CD4-positive, alpha-beta T cell treated with Interleukin-4 for 1 hour (primary cell): ENCODE data around the gene SPP1.
"Not testable (repeated sequence)": the region's sequence is repeated elsewhere in the genome, so short reads cannot be mapped to it uniquely, and the experiment has no call there.

Experiments
- DNase-seq, 2 donors: peaks; one replicate each; pipeline ENCODE4 v3.0.0-alpha.2; 2020 to 2022

The SPP1 gene

DNA sequence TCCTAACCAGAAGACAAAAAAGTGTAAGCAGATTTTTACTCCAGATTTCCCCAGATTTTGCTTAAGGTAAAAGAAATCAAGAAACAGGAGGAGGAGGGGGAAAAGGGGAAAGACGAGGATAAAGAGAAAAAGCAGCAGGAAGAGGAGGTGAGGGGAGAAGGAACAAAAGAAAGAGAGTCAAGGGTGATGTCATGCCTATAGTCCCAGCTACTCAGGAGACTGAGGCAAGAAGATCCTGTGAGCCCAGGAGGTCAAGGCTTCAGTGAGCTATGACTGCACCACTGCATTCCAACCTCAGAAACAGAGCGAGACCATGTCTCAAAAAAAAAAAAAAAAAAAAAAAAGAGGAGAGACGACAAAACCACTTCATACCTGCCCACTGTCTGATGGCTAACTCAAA lies 19.9 kb downstream of the SPP1 start:
- no peak for DNase-seq

DNA sequence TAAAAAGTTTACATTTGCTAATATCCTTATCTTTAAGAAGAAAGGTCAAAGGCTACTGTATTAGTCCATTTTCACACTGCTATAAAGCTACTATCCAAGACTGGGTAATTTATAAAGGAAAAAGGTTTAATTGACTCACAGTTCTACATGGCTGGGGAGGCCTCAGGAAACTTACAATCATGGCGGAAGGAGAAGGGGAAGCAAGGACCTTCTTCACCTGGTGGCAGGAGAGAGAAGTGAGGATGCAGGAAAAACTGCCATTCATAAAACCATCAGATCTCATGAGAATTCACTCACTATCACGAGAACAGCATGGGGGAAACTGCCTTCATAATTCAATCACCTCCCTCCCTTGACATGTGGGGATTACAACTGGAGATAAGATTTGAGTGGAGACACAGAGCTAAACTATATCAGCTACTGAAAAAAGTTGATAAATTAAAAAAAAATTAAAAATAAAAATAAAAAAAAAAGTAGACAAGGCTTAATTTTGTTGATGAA lies 23.7 kb downstream of the SPP1 start:
- not testable (repeated sequence) for DNase-seq

DNA sequence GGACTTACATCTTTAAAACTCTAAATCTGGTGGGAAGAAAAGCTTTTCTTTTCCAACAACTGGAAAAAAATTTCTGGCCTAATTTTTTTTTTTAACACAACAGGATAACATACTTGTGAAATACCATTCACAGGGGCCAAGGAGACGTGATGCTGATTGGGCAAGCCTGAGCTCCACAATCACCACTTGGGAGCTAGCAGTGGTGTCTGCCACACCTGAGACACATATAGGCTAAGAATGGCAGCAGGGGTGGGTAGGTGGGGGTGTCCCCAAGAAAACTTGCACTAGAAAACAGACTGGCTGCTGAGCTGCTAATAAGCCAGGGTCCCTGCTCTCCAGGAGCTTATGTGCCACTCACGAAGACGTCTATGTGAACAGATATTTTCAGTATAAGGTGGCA lies 26.4 kb downstream of the SPP1 start:
- DNase-seq: no peak

DNA sequence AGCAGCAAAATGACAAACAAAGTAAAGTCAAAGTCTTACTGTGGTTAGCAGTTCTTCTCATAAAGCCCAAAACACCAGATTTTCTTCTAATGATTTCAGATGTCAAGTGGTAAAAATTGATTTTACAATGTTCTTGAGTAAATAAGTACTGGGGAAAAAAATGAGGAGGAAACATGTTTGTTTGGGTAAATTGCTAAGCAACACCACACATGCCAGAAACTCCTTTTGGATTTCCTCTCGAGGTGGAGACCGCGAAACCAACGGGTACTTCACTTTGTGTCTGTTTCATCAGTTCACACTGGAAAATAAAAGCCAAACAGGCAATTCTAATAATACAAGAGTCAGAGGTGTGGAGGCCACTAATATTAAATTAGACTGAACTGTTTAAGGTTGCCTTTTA lies 27.3 kb downstream of the SPP1 start:
- no peak for DNase-seq

DNA sequence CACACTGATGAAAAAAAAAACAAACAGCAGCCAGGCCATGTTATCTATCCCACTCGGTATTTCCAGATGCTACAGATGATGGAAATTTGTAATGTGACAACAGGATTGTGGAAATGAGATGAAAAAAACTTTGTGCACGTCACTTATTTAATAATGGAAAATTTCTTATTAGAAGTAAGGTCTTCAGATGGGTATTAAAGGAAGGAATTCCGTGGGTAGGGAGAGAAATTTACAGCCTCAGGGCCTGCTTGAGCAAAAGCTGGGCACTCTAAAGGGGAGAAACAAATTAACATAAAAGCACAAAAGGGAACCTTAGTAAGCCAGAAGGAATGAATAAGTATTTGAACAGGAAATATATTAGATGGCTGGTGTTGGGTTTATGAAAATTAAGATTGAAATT lies 27.7 kb downstream of the SPP1 start:
- no peak for DNase-seq

DNA sequence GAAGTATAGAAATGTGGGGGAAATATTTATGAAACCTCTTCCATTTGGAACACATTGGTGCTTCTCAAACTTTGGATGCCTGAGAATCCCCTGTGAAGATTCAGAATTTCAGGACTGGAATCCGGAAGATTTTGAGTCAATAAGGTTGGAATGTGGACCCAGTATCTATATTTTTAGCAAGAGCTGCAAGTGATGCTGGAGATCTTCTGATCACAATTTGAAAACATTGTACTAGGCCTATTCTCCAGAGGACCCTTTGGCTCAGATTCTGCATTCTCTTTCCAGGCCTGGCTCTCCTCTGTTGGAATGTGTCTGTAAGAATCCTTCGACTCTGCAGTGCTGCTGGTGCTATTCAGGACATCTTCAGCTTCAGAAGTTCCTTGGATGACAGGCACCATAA lies 29.6 kb downstream of the SPP1 start:
- DNase-seq: no peak

DNA sequence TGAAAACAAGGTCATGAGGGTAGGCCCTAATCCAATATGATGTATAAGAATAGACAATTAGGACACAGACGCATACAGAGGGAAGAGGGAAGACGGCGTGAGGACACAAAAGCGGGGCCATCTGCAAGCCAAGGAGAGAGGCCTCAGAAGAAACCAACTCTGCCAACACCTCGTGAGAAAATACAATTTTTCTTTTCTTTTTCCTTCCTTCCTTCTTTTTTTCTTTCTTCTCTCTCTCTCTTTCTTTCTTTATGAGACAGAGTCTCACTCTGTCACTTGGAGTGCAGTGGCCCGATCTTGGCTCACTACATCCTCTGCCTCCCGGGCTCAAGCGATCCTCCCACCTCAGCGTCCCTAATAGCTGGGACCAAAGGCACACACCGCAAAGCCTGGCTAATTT lies 30.4 kb downstream of the SPP1 start:
- no peak for DNase-seq

DNA sequence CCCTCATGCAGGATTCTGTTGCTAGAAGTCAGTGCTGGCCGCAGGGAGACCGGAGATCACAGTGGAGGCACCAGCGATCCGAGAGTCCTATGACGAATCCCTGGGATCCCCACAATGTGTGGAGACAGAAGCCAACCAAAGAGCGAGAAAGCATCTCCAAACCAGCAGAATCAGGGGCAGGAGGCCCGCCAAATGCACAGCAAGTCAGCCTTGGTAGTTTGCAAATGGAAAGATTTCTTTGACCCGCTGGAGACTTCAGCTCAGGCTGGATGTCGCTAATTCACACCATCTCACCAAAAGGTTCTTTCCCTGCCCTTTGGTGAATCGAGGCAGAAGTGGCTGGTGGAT lies 31.4 kb downstream of the SPP1 start:
- DNase-seq: no peak

DNA sequence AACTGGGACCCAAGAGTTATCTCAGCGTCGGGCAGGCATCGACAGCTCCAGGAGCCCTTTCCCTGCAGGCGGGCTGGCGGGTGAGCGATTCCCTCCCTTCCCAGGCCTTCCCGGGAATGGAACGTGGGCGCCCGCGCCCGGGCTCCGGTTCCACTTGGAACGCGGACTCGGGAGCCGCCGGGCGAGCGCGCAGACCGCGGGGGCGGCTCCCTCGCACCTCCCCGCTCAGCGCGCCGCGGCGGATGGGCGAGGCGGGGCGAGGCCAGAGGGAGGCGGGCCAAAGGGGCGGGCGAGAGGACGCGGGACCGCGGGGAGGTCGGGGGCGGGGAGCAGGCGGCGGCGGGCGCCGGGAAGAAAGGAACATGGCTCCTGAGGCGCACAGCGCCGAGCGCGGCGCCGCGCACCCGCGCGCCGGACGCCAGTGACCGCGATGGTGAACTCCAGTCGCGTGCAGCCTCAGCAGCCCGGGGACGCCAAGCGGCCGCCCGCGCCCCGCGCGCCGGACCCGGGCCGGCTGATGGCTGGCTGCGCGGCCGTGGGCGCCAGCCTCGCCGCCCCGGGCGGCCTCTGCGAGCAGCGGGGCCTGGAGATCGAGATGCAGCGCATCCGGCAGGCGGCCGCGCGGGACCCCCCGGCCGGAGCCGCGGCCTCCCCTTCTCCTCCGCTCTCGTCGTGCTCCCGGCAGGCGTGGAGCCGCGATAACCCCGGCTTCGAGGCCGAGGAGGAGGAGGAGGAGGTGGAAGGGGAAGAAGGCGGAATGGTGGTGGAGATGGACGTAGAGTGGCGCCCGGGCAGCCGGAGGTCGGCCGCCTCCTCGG lies 32.0 kb downstream of the SPP1 start, which contains the start of gene PKD2:
TSS of gene PKD2 (plus strand) at position 332 of the 818 bp plus-strand sequence. CDS start at position 431, 99 bp downstream.
- peak; percentile 65 to 75 for DNase-seq

DNA sequence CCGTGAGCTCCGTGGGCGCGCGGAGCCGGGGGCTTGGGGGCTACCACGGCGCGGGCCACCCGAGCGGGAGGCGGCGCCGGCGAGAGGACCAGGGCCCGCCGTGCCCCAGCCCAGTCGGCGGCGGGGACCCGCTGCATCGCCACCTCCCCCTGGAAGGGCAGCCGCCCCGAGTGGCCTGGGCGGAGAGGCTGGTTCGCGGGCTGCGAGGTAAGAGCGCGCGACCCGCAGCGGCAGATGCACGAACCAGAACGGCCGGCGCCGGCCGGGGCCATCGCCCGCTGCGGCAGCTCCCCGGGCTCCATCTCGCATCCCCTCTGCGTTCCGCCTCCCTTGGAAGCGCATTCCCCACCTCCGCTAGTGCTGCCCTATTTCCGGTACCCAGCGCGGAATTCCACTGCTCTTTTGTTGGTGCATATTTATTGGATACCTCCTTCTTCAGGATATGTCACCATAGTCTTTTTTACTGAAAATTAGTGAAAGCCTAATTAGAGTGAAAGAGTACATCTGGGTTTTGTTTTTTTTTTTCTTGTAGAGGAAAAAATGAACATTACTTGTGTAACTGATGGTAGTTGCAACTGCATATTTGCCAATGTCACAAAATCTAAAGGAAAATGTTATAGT lies 32.7 kb downstream of the SPP1 start:
- DNase-seq: peak in 1 of 2 donors; percentile 7

DNA sequence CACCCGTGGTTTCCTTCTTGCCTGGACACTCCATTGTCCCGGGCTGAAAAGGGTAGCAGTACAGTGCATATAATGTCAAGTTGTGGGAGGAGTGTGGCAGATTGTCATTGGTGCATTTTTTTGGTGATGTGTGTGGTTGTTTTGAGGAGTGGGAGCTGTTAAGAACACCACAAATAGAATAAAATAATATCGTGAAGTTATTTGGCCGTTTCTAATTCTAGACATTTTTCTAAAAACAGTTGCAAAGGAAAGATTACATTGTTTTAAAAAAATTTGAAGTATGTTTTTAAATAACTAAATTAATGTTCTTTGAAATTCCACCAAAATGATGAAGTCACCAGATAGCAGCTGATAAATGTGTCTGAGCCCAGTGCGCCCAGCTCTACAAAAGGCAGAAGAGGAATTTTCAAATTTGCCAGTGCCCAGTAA lies 33.2 kb downstream of the SPP1 start:
- no peak for DNase-seq

DNA sequence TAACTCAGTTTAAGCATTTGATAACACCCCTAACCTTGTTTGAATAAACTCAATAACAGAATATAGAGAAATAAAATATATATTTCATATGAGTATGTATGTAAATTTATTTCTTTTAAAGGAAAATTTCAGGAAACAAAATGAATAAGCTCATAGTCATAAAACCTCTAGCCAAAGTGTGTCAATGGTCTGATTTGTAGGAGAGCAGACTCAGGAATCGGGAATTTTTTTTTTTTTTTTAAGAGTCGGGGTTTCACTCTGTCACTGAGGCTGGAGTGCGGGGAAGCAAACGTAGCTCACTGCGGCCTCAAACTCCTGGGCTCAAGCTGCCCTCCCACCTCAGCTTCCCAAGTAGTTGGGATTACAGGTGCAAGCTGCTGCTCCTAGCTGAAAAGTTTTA lies 34.4 kb downstream of the SPP1 start:
- no peak for DNase-seq

DNA sequence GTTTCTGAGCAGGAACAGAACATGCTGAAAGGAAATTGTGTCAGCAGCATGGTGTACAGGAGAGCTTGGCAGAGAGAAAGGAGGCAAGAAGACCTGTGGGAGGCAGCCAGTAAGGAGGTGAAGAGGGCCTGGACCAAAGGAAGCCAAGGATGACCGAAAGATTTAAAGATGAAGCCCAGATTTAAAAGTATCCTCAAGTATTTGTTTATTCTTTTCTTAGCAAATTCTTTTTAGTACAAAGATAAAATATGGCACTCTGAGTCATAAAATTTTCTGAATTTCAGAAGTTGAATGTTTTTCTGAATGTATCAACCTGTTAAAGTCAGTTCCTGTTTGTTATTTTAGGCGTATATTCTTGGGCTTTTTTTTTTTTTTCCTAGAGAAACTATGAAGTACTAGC lies 35.5 kb downstream of the SPP1 start:
- no peak for DNase-seq

DNA sequence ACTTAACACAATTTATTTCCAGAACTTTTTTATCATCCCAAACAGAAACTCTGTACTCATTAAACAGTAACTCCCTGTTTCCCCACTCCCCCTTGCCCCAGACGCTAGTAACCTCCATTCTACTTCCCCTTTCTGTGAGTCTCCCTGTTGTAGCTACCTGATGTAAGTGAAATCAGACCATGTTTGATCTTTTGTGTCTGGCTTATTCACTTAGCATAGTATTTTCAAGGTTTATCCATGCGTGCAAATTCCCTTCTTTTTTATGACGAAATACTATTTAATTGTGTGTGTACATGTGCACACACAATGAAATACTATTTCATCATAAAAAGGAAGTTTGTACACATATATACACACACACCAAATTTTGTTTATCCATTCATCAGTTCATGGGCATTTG lies 37.1 kb downstream of the SPP1 start:
- no peak for DNase-seq

DNA sequence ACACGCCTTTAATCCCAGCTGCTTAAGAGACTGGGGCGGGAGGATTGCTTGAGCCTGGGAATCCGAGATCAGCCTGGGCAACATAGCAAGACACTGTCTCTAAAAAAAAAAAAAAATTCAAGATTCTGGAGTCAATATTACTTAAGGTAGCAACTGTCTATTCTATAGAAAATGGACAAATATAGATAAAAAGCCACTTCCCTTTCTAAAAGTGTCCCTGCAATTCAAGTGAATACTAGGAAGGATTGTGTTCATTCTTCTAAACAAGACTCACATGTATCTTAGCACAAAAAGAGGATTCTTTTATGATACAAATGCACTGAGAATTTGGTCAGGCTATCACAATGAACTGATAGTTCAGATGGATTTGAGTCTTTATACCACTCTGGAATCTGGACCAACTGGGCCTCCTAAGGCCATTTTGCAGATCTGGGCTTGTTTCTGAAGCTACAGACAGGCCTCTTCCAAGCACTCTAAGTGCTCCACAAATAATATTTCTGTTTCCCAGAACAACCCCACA lies 38.9 kb downstream of the SPP1 start:
- DNase-seq: no peak

DNA sequence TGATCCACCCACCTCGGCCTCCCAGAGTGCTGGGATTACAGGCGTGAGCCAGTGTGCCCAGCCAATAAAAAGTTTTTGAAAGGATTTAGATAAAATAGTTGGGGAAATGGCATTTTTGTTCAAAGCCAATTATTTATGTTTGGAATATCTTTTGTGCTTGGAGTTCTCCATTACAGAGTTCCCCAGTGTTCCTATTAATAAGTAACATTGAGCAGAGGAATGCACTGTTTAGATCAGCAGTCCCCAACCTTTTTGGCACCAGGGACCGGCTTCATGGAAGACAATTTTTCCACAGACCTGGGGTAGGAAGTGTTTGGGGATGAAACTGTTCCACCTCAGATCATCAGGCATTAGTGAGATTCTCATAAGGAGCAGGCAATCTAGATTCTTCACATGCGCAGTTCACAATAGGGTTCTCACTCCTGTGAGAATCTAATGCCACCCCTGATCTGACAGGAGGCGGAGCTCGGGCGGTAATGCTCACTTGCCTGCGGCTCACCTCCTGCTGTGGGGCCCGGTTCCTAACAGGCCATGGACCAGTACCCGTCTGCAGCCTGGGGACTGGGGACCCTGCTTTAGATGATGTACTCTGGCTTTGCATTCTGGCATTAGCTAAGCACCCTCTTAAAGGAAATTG lies 40.3 kb downstream of the SPP1 start:
- DNase-seq: no peak

DNA sequence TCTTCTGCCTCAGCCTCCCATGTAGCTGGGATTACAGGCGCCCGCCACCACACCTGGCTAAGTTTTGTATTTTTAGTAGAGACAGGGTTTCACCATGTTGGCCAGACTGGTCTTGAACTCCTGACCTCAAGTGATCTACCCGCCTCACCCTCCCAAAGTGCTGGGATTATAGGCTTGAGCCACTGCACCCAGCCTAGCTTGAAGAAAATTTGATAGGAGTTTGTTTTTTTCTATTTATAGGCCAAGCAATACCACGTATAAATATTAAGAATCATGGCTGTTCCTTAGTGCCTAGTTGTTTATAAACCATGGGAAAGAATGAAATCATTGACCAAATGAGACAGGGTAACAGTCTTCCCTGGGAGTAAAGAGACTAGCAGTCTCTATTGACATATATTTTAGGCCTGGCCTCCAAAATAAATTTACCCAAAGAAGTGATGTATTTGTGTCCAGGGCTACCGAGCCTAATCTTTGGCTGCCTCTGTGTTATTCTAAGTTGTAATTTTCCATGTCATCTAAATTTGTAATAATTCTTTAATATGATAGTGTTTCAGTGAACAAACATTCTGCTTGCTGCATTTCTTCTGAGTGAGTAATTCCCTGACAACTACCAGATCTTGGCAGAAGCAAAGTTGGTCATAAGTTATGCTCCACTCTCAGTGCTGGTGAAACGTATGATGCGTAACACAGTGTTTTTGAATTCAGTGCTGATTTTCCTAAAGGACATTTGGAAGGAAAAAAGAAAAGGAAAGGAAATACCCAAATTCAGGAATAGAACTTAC lies 42.2 kb downstream of the SPP1 start:
- no peak for DNase-seq

DNA sequence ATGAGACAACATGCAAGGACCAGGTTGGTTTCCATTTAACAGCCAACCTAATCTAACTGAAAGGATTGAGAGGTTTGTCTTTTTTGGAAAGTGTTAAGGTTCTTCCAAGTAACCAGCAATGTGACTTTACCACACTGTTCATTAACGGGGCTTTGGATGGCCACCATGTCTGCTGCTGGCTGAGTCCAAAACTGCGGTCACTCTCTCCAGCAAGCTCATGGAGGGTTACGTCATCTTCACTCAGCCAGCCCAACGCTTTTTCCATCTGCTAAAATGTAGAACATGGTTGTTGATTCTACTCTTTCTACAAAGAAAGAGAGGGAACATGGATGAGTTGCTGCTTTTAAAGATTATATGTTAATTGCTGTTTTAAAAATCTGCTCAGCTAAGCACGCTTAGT lies 43.0 kb downstream of the SPP1 start:
- no peak for DNase-seq

DNA sequence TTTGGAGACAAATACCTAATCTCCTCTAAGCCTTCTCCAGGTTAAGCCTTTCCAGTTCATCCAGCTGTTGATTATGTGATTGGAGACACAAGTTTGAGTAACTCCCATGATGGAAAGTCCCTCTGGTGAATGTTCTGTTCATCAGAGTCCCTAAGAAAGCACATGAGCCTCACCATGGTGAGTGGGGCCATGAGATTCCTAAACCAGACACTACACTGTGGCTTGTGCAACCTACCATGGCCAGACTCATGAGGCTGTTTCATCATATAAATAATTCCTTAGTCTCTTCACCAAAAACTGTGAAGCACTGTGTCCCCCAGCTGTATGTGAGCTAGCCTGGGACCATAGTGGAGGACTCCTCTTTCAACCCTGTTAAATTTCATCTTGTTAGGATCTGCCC lies 46.3 kb downstream of the SPP1 start:
- DNase-seq: no peak

DNA sequence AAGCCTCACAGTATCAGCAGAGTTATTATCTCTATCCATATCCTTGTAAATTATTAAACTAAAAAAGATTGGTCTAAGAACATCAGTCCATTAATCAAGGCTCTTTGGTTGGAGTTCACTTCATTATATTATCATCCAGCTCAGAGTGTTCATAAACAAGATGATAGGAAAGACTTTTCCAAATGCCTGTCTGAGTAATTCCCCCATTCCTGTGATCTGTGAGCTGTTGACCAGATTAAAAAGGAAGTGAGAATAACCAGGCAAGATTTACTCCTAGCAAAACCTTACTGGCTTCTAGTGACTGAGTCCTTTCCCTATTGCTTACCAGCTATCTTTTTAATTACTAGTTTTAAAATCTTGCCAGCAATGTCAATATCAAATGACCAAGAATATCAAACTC lies 46.8 kb downstream of the SPP1 start:
- DNase-seq: no peak

DNA sequence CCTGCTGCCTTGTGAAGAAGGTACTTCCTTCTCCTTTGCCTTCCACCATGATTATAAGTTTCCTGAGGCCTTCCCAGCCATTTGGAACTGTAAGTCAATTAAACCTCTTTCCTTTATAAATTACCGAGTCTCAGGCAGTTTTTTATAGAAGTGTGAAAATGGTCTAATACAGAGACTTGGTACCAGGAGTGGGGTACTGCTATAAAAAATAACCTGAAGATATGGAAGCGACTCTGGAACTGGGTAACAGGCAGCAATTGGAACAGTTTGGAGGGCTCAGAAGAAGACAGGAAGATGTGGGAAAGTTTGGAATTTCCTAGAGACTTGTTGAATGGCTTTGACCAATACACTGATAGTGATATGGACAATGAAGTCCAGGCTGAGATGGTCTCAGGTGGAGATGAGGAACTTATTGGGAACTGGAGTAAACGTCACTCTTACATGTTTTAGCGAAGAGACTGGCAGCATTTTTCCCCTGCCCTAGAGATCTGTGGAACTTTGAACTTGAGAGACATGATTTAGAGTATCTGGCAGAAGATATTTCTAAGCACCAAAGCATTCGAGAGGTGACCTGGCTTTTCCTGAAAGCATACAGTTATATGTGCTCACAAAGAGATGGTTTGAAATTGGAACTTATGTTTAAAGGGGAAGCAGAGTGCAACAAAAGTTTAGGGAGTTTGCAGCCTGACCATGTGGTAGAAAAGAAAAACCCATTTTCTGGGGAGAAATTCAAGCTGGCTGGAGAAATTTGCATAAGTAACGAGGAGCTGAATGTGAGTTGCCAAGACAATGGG lies 50.6 kb downstream of the SPP1 start:
- DNase-seq: not testable (repeated sequence)
